OCI-LY7 (cell line): ENCODE results near the gene IL21R. TPM values are rescaled to one million over a fixed set of nuclear protein-coding genes. Genes with fewer than 3 reads are reported as not detected.

Experiments
- BruUV-seq: library from RNA; stranded (reverse); fragments of 400-500 nt; replicated peaks from 2 replicates; lab custom pipeline; 2021; lab: Mats Ljungman, UMichigan
- CTCF ChIA-PET: fragments of 300-600 bp; sonication (Branson Sonifier 250); formaldehyde crosslinking; loops from one replicate; lab custom pipeline; 2022; ENCODE audit warnings: antibody characterized with exemption; ENCODE audit not compliant: unreplicated experiment; lab: Charles Lee
- POLR2A ChIA-PET: fragments of 300-600 bp; sonication (Branson Sonifier 250); formaldehyde crosslinking; loops from one replicate; lab custom pipeline; 2022; ENCODE audit warnings: antibody characterized with exemption; lab: Charles Lee
- DNase-seq: peaks from one replicate; pipeline ENCODE4 v3.0.0-alpha.2; 2015; ENCODE audit warnings: low spot score
- H2AFZ ChIP-seq: fragments of 200-600 bp; sonication (generic), shearing (Covaris generic); 2 replicates; pipeline ENCODE4 v1.6.1; 2014; ENCODE audit warnings: mild to moderate bottlenecking, antibody characterized with exemption, low read length, moderate library complexity
- H3K27ac ChIP-seq: fragments of 200-600 bp; sonication (generic); 2 replicates; pipeline ENCODE4 v1.5.1; 2014; ENCODE audit warnings: mixed run types, low read depth, mild to moderate bottlenecking, moderate library complexity, low read length, inconsistent platforms; ENCODE audit not compliant: poor library complexity, severe bottlenecking
- H3K36me3 ChIP-seq: fragments of 200-600 bp; sonication (generic); 2 replicates; pipeline ENCODE4 v1.6.1; 2014; ENCODE audit warnings: mild to moderate bottlenecking, antibody characterized with exemption, low read length, moderate library complexity, mixed read lengths; ENCODE audit not compliant: insufficient read depth
- H3K4me1 ChIP-seq: fragments of 200-600 bp; sonication (generic); 2 replicates; pipeline ENCODE4 v1.5.1; 2014; ENCODE audit warnings: mild to moderate bottlenecking, low read length; ENCODE audit not compliant: insufficient read depth, poor library complexity, severe bottlenecking
- H3K4me2 ChIP-seq: fragments of 200-600 bp; sonication (generic); 2 replicates; pipeline ENCODE4 v1.6.1; 2014; ENCODE audit warnings: mild to moderate bottlenecking, low read length
- H3K4me3 ChIP-seq: fragments of 200-600 bp; sonication (generic); 2 replicates; pipeline ENCODE4 v1.5.1; 2014; ENCODE audit warnings: mild to moderate bottlenecking, low read depth, low read length; ENCODE audit not compliant: poor library complexity, severe bottlenecking
- H3K79me2 ChIP-seq: fragments of 200-600 bp; sonication (generic); 2 replicates; pipeline ENCODE4 v1.6.1; 2016; ENCODE audit warnings: low read depth, mild to moderate bottlenecking, low read length, moderate library complexity, mixed read lengths; ENCODE audit not compliant: insufficient read depth
- H3K9me2 ChIP-seq: fragments of 200-600 bp; sonication (generic); 2 replicates; pipeline ENCODE4 v1.6.1; 2016; ENCODE audit warnings: mild to moderate bottlenecking, low read length, mixed read lengths; ENCODE audit not compliant: insufficient read depth
- H3K9me3 ChIP-seq: fragments of 200-600 bp; sonication (generic); 2 replicates; pipeline ENCODE4 v1.6.1; 2014; ENCODE audit warnings: mild to moderate bottlenecking, mixed run types, low read length, mixed read lengths
- H4K20me1 ChIP-seq: fragments of 200-600 bp; sonication (generic); 2 replicates; pipeline ENCODE4 v1.6.1; 2014; ENCODE audit warnings: mild to moderate bottlenecking, antibody characterized with exemption, low read length, moderate library complexity, mixed read lengths; ENCODE audit not compliant: insufficient read depth
- CTCF ChIP-seq: fragments of 200-600 bp; sonication (generic); conservative IDR thresholded peaks from 2 replicates; pipeline ENCODE4 v1.5.1; 2014; ENCODE audit warnings: mild to moderate bottlenecking, antibody characterized with exemption, low read length, moderate library complexity, mixed read lengths
- EZH2phosphoT487 ChIP-seq: fragments of 200-600 bp; sonication (generic); IDR thresholded peaks from 2 replicates; pipeline ENCODE4 v1.6.1; 2018; ENCODE audit warnings: low read depth, borderline replicate concordance, mild to moderate bottlenecking, mixed run types, antibody characterized with exemption, low read length, moderate library complexity, mixed read lengths
- intact Hi-C: fragments of 100-400 bp; cut with micrococcal nuclease; formaldehyde crosslinking; loops from one replicate; pipeline ENCODE4 v1.10.0; 2022; ENCODE audit not compliant: unreplicated experiment
- total RNA-seq, 2 experiments: library from RNA; depleted of rRNA in 1 of 2; stranded (reverse); fragments of >200 nt in 1 of 2; shearing (Covaris generic) in 1 of 2; gene quantifications; 2 replicates each; pipeline ENCODE4 v1.2.3, GENCODE V29; 2014 to 2022

The IL21R gene
- total RNA-seq, 2 experiments from 2014 or later = 10.0 to 47.0 TPM

GRCh38 chr16:27452569-27453493, 50.9 kb downstream of the IL21R start:
- H3K9me3 ChIP-seq = no peaks in the 10 kb centered on the region
- peaks cover 18% of the 10 kb centered on the region for H3K36me3 ChIP-seq
- no peak overlapping the region for H2AFZ ChIP-seq
- BruUV-seq = no TSS peak
- H3K4me2 ChIP-seq = no peak overlapping the region
- H4K20me1 ChIP-seq = no peaks in the 10 kb centered on the region
- H3K27ac ChIP-seq = no peak overlapping the region
- H3K4me1 ChIP-seq = peaks cover 35% of the 10 kb centered on the region
- POLR2A ChIA-PET = interaction anchor here (1.0 to 3.1 kb wide), 3 partner anchors 7 to 97 kb away, joined by 3 to 12 read pairs (median 4); partner anchors contain the start of genes GTF3C1 and KATNIP
- intact Hi-C loops = no loop called here
- CTCF ChIA-PET = interaction anchor here (0.5 kb wide), 1 partner anchor 198 kb away, joined by 4 read pairs; no protein-coding TSS in a partner anchor
- H3K9me2 ChIP-seq = no peaks in the 10 kb centered on the region
- no peaks in the 10 kb centered on the region for H3K79me2 ChIP-seq
- H3K4me3 ChIP-seq = no peak overlapping the region
- no peak for TF ChIP-seq EZH2phosphoT487
- no peak for TF ChIP-seq CTCF
- DNase-seq = peak; percentile 18

GRCh38 chr16:27453494-27453825, 51.5 kb downstream of the IL21R start:
- Histone ChIP-seq H3K36me3 (peaks cover 12% of the 10 kb centered on the region), H3K27ac (no peak overlapping the region), H3K9me2 (no peaks in the 10 kb centered on the region), H3K4me1 (peaks cover 35% of the 10 kb centered on the region), H4K20me1 (no peaks in the 10 kb centered on the region), H2AFZ (no peak overlapping the region), H3K4me2 (no peak overlapping the region), H3K9me3 (no peaks in the 10 kb centered on the region), H3K4me3 (no peak overlapping the region), H3K79me2 (no peaks in the 10 kb centered on the region)
- DNase-seq = no peak
- TF ChIP-seq CTCF (no peak), EZH2phosphoT487 (no peak)
- POLR2A ChIA-PET = interaction anchor here (1.0 kb wide), 1 partner anchor 96 kb away, joined by 4 read pairs; the partner anchor contains the start of genes GTF3C1 and KATNIP
- intact Hi-C loops = no loop called here
- CTCF ChIA-PET = no interaction called here
- BruUV-seq = no TSS peak
